RCC 7860 (cell line): ENCODE data around the gene EHHADH.
"Not testable (repeated sequence)": the region's sequence is repeated elsewhere in the genome, so short reads cannot be mapped to it uniquely, and the experiment has no call there.

Source experiments
- DNase-seq: peaks from one replicate; pipeline ENCODE4 v3.0.0-alpha.2; 2015; ENCODE audit warnings: low spot score
- FAIRE-seq: peaks from 2 replicates; lab custom pipeline; 2012; peaks lifted over from hg19 to GRCh38; lab: Jason Lieb, UNC

The EHHADH gene

GRCh38 chr3:185253133-185253532 lies 716 bp downstream of the EHHADH start:
- DNase-seq, FAIRE-seq: not testable (repeated sequence)

- no peak for FAIRE-seq
- DNase-seq = no peak
These were observed 2.6 kb downstream of the EHHADH start for GRCh38 chr3:185251272-185251671.

- no peak for FAIRE-seq
- no peak for DNase-seq
These were observed 3.2 kb downstream of the EHHADH start for GRCh38 chr3:185250653-185251052.

- FAIRE-seq = peak; percentile 91
- peak; percentile 71 for DNase-seq
These were observed 3.6 kb downstream of the EHHADH start for GRCh38 chr3:185250247-185250646.

- DNase-seq (no peak), FAIRE-seq (no peak)
These were observed 11.2 kb downstream of the EHHADH start for GRCh38 chr3:185242642-185243041.

GRCh38 chr3:185236969-185237368 lies 16.9 kb downstream of the EHHADH start:
- FAIRE-seq (peak; percentile 27), DNase-seq (no peak)

GRCh38 chr3:185233328-185233727 lies 20.5 kb downstream of the EHHADH start:
- no peak for DNase-seq
- no peak for FAIRE-seq

GRCh38 chr3:185226526-185226925 lies 27.3 kb downstream of the EHHADH start:
- FAIRE-seq, DNase-seq: not testable (repeated sequence)

- DNase-seq (peak; percentile 64), FAIRE-seq (peak; percentile 75)
These were observed 28.3 kb downstream of the EHHADH start for GRCh38 chr3:185225523-185225922.

GRCh38 chr3:185225080-185225479 lies 28.8 kb downstream of the EHHADH start:
- FAIRE-seq = no peak
- DNase-seq = no peak

GRCh38 chr3:185221203-185221602 lies 32.6 kb downstream of the EHHADH start:
- FAIRE-seq (no peak), DNase-seq (no peak)

- DNase-seq (no peak), FAIRE-seq (no peak)
These were observed 37.3 kb downstream of the EHHADH start for GRCh38 chr3:185216607-185216958.

- DNase-seq = peak; percentile 19
- FAIRE-seq = peak; percentile 85
These were observed 37.8 kb downstream of the EHHADH start for GRCh38 chr3:185215873-185216606.

GRCh38 chr3:185212559-185212958 lies 41.3 kb downstream of the EHHADH start:
- FAIRE-seq (no peak), DNase-seq (no peak)

- FAIRE-seq = no peak
- no peak for DNase-seq
These were observed 41.8 kb downstream of the EHHADH start for GRCh38 chr3:185212086-185212485.

GRCh38 chr3:185210621-185211142 lies 43.2 kb downstream of the EHHADH start:
- DNase-seq = no peak
- FAIRE-seq = no peak

- FAIRE-seq (no peak), DNase-seq (no peak)
These were observed 45.0 kb downstream of the EHHADH start for GRCh38 chr3:185208823-185209222.

- DNase-seq = no peak
- no peak for FAIRE-seq
These were observed 45.7 kb downstream of the EHHADH start for GRCh38 chr3:185207931-185208746.

GRCh38 chr3:185207481-185207880 lies 46.4 kb downstream of the EHHADH start:
- no peak for DNase-seq
- no peak for FAIRE-seq

GRCh38 chr3:185205865-185206264 lies 48.0 kb downstream of the EHHADH start:
- no peak for DNase-seq
- FAIRE-seq = no peak

- peak; percentile 42 for FAIRE-seq
- DNase-seq = no peak
These were observed 49.0 kb downstream of the EHHADH start for GRCh38 chr3:185204894-185205293.

GRCh38 chr3:185200639-185201038 lies 53.2 kb downstream of the EHHADH start:
- DNase-seq = no peak

More at GRCh38 chr3:185200639-185201038, 53.2 kb downstream of the EHHADH start:
- FAIRE-seq = no peak
